KMS-11 (cell line): ENCODE data around the gene ENOX1.

Experiments
- H2AFZ ChIP-seq: fragments of 200-600 bp; sonication (generic); 2 replicates; pipeline ENCODE4 v1.6.1; 2016; ENCODE audit warnings: antibody characterized with exemption, mixed run types, low read depth
- H3K27ac ChIP-seq: fragments of 200-600 bp; sonication (generic); 2 replicates; pipeline ENCODE4 v1.6.1; 2016; ENCODE audit warnings: mild to moderate bottlenecking, mixed run types
- H3K27me3 ChIP-seq: fragments of 200-600 bp; sonication (generic); 2 replicates; pipeline ENCODE4 v1.6.1; 2017; ENCODE audit warnings: mild to moderate bottlenecking, low read depth, mixed run types, moderate library complexity; ENCODE audit not compliant: insufficient read depth
- H3K36me3 ChIP-seq: fragments of 200-600 bp; sonication (generic); 2 replicates; pipeline ENCODE4 v1.6.1; 2017; ENCODE audit warnings: mild to moderate bottlenecking, mixed run types; ENCODE audit not compliant: insufficient read depth
- H3K4me1 ChIP-seq: fragments of 200-600 bp; sonication (generic); 2 replicates; pipeline ENCODE4 v1.6.1; 2016; ENCODE audit warnings: mild to moderate bottlenecking, low read depth, mixed run types; ENCODE audit not compliant: poor library complexity, severe bottlenecking
- H3K4me2 ChIP-seq: fragments of 200-600 bp; sonication (generic); 2 replicates; pipeline ENCODE4 v1.7.0; 2016; ENCODE audit warnings: mild to moderate bottlenecking, mixed run types
- H3K4me3 ChIP-seq: fragments of 200-600 bp; sonication (generic); IDR thresholded peaks from 2 replicates; pipeline ENCODE4 v1.6.1; 2017; ENCODE audit warnings: low read depth, low read length, mixed read lengths; ENCODE audit not compliant: insufficient read depth
- H3K79me2 ChIP-seq: fragments of 200-600 bp; sonication (generic); 2 replicates; pipeline ENCODE4 v1.6.1; 2016; ENCODE audit warnings: low read depth, mixed run types; ENCODE audit not compliant: insufficient read depth
- H3K9ac ChIP-seq: fragments of 200-600 bp; sonication (generic); 2 replicates; pipeline ENCODE4 v1.6.1; 2016; ENCODE audit warnings: mild to moderate bottlenecking, mixed run types
- H4K20me1 ChIP-seq: fragments of 200-600 bp; sonication (generic); 2 replicates; pipeline ENCODE4 v1.6.1; 2016; ENCODE audit warnings: mild to moderate bottlenecking, mixed run types; ENCODE audit not compliant: insufficient read depth
- CTCF ChIP-seq: fragments of 200-600 bp; sonication (generic); conservative IDR thresholded peaks from 2 replicates; pipeline ENCODE4 v1.6.1; 2017; ENCODE audit warnings: low read depth, mild to moderate bottlenecking, antibody characterized with exemption, low read length, moderate library complexity, mixed read lengths

ENOX1 gene

GRCh38 chr13:43694146-43694664, 92.6 kb downstream of the ENOX1 start:
- Histone ChIP-seq H3K9ac (no peak overlapping the region), H3K4me3 (no peak overlapping the region), H2AFZ (no peak overlapping the region), H3K36me3 (no peaks in the 10 kb centered on the region), H4K20me1 (no peaks in the 10 kb centered on the region), H3K27ac (no peak overlapping the region), H3K79me2 (no peaks in the 10 kb centered on the region), H3K4me2 (no peak overlapping the region), H3K4me1 (peaks cover 41% of the 10 kb centered on the region), H3K27me3 (no peaks in the 10 kb centered on the region)
- no peak for TF ChIP-seq CTCF

GRCh38 chr13:43693639-43694038, 93.1 kb downstream of the ENOX1 start:
- Histone ChIP-seq H3K4me1 (peaks cover 44% of the 10 kb centered on the region), H2AFZ (no peak overlapping the region), H3K36me3 (no peaks in the 10 kb centered on the region), H3K4me3 (no peak overlapping the region), H3K9ac (no peak overlapping the region), H3K27me3 (no peaks in the 10 kb centered on the region), H3K27ac (no peak overlapping the region), H3K79me2 (no peaks in the 10 kb centered on the region), H3K4me2 (no peak overlapping the region), H4K20me1 (no peaks in the 10 kb centered on the region)
- TF ChIP-seq CTCF = no peak

- Histone ChIP-seq H3K4me1 (peaks cover 41% of the 10 kb centered on the region), H2AFZ (no peak overlapping the region), H3K4me2 (no peak overlapping the region), H3K79me2 (no peaks in the 10 kb centered on the region), H4K20me1 (no peaks in the 10 kb centered on the region), H3K9ac (no peak overlapping the region), H3K27ac (no peak overlapping the region), H3K36me3 (no peaks in the 10 kb centered on the region), H3K27me3 (no peaks in the 10 kb centered on the region), H3K4me3 (no peak overlapping the region)
- TF ChIP-seq CTCF = no peak
These were observed 98.4 kb downstream of the ENOX1 start for GRCh38 chr13:43688227-43688907.

- no peak for TF ChIP-seq CTCF
- no peak overlapping the region for H3K27ac ChIP-seq
- no peak overlapping the region for H2AFZ ChIP-seq
- H3K4me1 ChIP-seq = peaks cover 32% of the 10 kb centered on the region
- no peaks in the 10 kb centered on the region for H3K79me2 ChIP-seq
- H3K4me3 ChIP-seq = no peak overlapping the region
- no peaks in the 10 kb centered on the region for H3K36me3 ChIP-seq
- H3K27me3 ChIP-seq = no peaks in the 10 kb centered on the region
- H3K9ac ChIP-seq = no peak overlapping the region
- H4K20me1 ChIP-seq = no peaks in the 10 kb centered on the region
- no peak overlapping the region for H3K4me2 ChIP-seq
These were observed 99.7 kb downstream of the ENOX1 start for GRCh38 chr13:43687038-43687437.
